Liver (tissue), 9 donors: ENCODE results near the gene SEZ6L. TPM values are rescaled to one million over a fixed set of nuclear protein-coding genes. Genes with fewer than 3 reads are reported as not detected.

Experiments
- DNase-seq: peaks from one replicate; pipeline ENCODE4 v3.0.0-alpha.2; 2017; ENCODE audit warnings: low spot score
- H3K27ac ChIP-seq, 2 donors: one replicate each; pipeline ENCODE4 v1.7.0; 2013; ENCODE audit warnings: inconsistent platforms in 2 of 2, low read length in 2 of 2, control low read depth in 1 of 2, low read depth in 1 of 2, mild to moderate bottlenecking in 1 of 2
- H3K27me3 ChIP-seq, 4 donors: one replicate each; pipeline versions ENCODE4 v1.6.1 to v1.7.0; 2013; ENCODE audit warnings: low read length in 3 of 4, inconsistent platforms in 1 of 4, mild to moderate bottlenecking in 1 of 4, moderate library complexity in 1 of 4; ENCODE audit not compliant: control insufficient read depth in 4 of 4, insufficient read depth in 4 of 4
- H3K36me3 ChIP-seq, 4 donors: one replicate each; pipeline versions ENCODE4 v1.6.1 to v1.7.0; 2013; ENCODE audit warnings: low read length in 3 of 4, mild to moderate bottlenecking in 3 of 4, low read depth in 1 of 4, moderate library complexity in 1 of 4; ENCODE audit not compliant: control insufficient read depth in 4 of 4, insufficient read depth in 3 of 4
- H3K4me1 ChIP-seq, 4 donors: one replicate each; pipeline versions ENCODE4 v1.6.1 to v1.7.0; 2013; ENCODE audit warnings: low read length in 3 of 4, mild to moderate bottlenecking in 3 of 4, moderate library complexity in 1 of 4; ENCODE audit not compliant: control insufficient read depth in 4 of 4, insufficient read depth in 4 of 4
- H3K4me3 ChIP-seq, 3 donors: one replicate each; pipeline versions ENCODE4 v1.6.1 to v1.7.0; 2013; ENCODE audit warnings: low read length in 3 of 3, control low read depth in 1 of 3, low read depth in 1 of 3, mild to moderate bottlenecking in 1 of 3
- H3K9ac ChIP-seq, 2 donors: one replicate each; pipeline ENCODE4 v1.7.0; 2013; ENCODE audit warnings: low read length in 2 of 2, mild to moderate bottlenecking in 2 of 2, moderate library complexity in 2 of 2, control low read depth in 1 of 2, low read depth in 1 of 2
- H3K9me3 ChIP-seq, 4 donors: one replicate each; pipeline versions ENCODE4 v1.6.1 to v1.7.0; 2013; ENCODE audit warnings: low read length in 3 of 4; ENCODE audit not compliant: control insufficient read depth in 4 of 4
- CTCF ChIP-seq: fragments of 150-350 bp; IDR thresholded peaks from 2 replicates; pipeline ENCODE4 v1.5.1; 2017; ENCODE audit warnings: improper control_type of control experiment, low read depth, low read length; ENCODE audit not compliant: missing input control
- EGR1 ChIP-seq, 2 donors: IDR thresholded peaks; 2 replicates each; pipeline ENCODE4 v1.6.1; 2016 to 2018; ENCODE audit warnings: antibody characterized with exemption in 2 of 2, low read depth in 2 of 2
- FOXA1 ChIP-seq: IDR thresholded peaks from 2 replicates; pipeline ENCODE4 v1.6.1; 2016; ENCODE audit warnings: antibody characterized with exemption
- FOXA2 ChIP-seq: IDR thresholded peaks from 2 replicates; pipeline ENCODE4 v1.6.1; 2016; ENCODE audit warnings: antibody characterized with exemption
- GABPA ChIP-seq, 2 donors: IDR thresholded peaks in 1 of 2; conservative IDR thresholded peaks in 1 of 2; 2 replicates each; pipeline ENCODE4 v1.6.1; 2016; ENCODE audit warnings: antibody characterized with exemption in 2 of 2, mild to moderate bottlenecking in 1 of 2, moderate library complexity in 1 of 2
- HNF4A ChIP-seq, 2 donors: conservative IDR thresholded peaks; 2 replicates each; pipeline ENCODE4 v1.6.1; 2016; ENCODE audit warnings: antibody characterized with exemption in 2 of 2, mild to moderate bottlenecking in 2 of 2
- HNF4G ChIP-seq: IDR thresholded peaks from 2 replicates; pipeline ENCODE4 v1.6.1; 2016; ENCODE audit warnings: antibody characterized with exemption
- JUND ChIP-seq, 2 donors: IDR thresholded peaks; 2 replicates each; pipeline ENCODE4 v1.6.1; 2016; ENCODE audit warnings: antibody characterized with exemption in 2 of 2
- NR2F2 ChIP-seq: IDR thresholded peaks from 2 replicates; pipeline ENCODE4 v1.6.1; 2016; ENCODE audit warnings: antibody characterized with exemption
- RAD21 ChIP-seq, 2 donors: IDR thresholded peaks; 2 replicates each; pipeline ENCODE4 v1.6.1; 2016; ENCODE audit warnings: antibody characterized with exemption in 2 of 2, mild to moderate bottlenecking in 2 of 2
- RXRA ChIP-seq, 2 donors: IDR thresholded peaks; 2 replicates each; pipeline ENCODE4 v1.6.1; 2017 to 2018; ENCODE audit warnings: antibody characterized with exemption in 2 of 2, mild to moderate bottlenecking in 1 of 2
- SP1 ChIP-seq: IDR thresholded peaks from 2 replicates; pipeline ENCODE4 v1.6.1; 2018; ENCODE audit warnings: antibody characterized with exemption, mild to moderate bottlenecking
- TAF1 ChIP-seq: conservative IDR thresholded peaks from 2 replicates; pipeline ENCODE4 v1.6.1; 2016; ENCODE audit warnings: antibody characterized with exemption, mild to moderate bottlenecking
- YY1 ChIP-seq: IDR thresholded peaks from 2 replicates; pipeline ENCODE4 v1.6.1; 2016; ENCODE audit warnings: antibody characterized with exemption, mild to moderate bottlenecking
- WGBS: extraction: QIAGEN DNeasy Blood & Tissue Kit; methylation state at CpG from one replicate; pipeline ENCODE4 v1.1.7; 2013; 5-methylcytosine and 5-hydroxymethylcytosine counted together
- polyA plus RNA-seq, 2 donors: library from polyadenylated mRNA; stranded (reverse) in 1 of 2; unstranded in 1 of 2; fragments of 200-250 nt in 1 of 2; fragments of >200 nt in 1 of 2; fragmentation: Nextera tagmentation in 1 of 2; extraction: Ambion mirVana in 1 of 2; gene quantifications; one replicate each; pipeline versions ENCODE4 v1.2.1 to v1.2.3, GENCODE V29; 2013 to 2015
- total RNA-seq, 2 donors: library from RNA; depleted of rRNA; stranded (reverse); fragments of >200 nt; gene quantifications; one replicate each; pipeline ENCODE4 v1.2.3, GENCODE V29; 2014
- TF ChIP-seq, protein P1 (sequence below): IDR thresholded peaks from 2 replicates; pipeline ENCODE4 v1.6.1; 2016; ENCODE audit warnings: antibody characterized with exemption, mild to moderate bottlenecking
- TF ChIP-seq, protein P2 (sequence below): IDR thresholded peaks from 2 replicates; pipeline ENCODE4 v1.6.1; 2016; ENCODE audit warnings: antibody characterized with exemption
- TF ChIP-seq, protein P3 (sequence below): IDR thresholded peaks from 2 replicates; pipeline ENCODE4 v1.6.1; 2016; ENCODE audit warnings: antibody characterized with exemption
- TF ChIP-seq, protein P4 (sequence below): IDR thresholded peaks from 2 replicates; pipeline ENCODE4 v1.6.1; 2016; ENCODE audit warnings: antibody characterized with exemption
- donor health status: healthy.
- donor health status: healthy.
- donor health status: healthy.
- donor health status: healthy.
- donor health status: healthy.

The SEZ6L gene
- total and polyA plus RNA-seq, 4 donors: under 0.01 to 0.70 (median 0.08) TPM; not detected in 1

- TF ChIP-seq FOXA1 (no peak), RXRA (IDR thresholded peaks at IDR 0.05) (no peak), HNF4A (conservative IDR thresholded peaks at IDR 0.05) (no peak), CTCF (no peak), YY1 (no peak), SP1 (no peak), TAF1 (no peak), EGR1 (IDR thresholded peaks at IDR 0.05; ENCODE audit: low read depth in 2 of 2) (no peak), HNF4G (no peak), NR2F2 (no peak), RAD21 (IDR thresholded peaks at IDR 0.05) (no peak), JUND (IDR thresholded peaks at IDR 0.05) (no peak), FOXA2 (no peak), GABPA (IDR thresholded peaks at IDR 0.05 in 1 of 2, conservative IDR thresholded peaks at IDR 0.05 in 1 of 2) (no peak)
- TF ChIP-seq, protein P1, sequence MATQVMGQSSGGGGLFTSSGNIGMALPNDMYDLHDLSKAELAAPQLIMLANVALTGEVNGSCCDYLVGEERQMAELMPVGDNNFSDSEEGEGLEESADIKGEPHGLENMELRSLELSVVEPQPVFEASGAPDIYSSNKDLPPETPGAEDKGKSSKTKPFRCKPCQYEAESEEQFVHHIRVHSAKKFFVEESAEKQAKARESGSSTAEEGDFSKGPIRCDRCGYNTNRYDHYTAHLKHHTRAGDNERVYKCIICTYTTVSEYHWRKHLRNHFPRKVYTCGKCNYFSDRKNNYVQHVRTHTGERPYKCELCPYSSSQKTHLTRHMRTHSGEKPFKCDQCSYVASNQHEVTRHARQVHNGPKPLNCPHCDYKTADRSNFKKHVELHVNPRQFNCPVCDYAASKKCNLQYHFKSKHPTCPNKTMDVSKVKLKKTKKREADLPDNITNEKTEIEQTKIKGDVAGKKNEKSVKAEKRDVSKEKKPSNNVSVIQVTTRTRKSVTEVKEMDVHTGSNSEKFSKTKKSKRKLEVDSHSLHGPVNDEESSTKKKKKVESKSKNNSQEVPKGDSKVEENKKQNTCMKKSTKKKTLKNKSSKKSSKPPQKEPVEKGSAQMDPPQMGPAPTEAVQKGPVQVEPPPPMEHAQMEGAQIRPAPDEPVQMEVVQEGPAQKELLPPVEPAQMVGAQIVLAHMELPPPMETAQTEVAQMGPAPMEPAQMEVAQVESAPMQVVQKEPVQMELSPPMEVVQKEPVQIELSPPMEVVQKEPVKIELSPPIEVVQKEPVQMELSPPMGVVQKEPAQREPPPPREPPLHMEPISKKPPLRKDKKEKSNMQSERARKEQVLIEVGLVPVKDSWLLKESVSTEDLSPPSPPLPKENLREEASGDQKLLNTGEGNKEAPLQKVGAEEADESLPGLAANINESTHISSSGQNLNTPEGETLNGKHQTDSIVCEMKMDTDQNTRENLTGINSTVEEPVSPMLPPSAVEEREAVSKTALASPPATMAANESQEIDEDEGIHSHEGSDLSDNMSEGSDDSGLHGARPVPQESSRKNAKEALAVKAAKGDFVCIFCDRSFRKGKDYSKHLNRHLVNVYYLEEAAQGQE: no peak
- TF ChIP-seq, protein P2, sequence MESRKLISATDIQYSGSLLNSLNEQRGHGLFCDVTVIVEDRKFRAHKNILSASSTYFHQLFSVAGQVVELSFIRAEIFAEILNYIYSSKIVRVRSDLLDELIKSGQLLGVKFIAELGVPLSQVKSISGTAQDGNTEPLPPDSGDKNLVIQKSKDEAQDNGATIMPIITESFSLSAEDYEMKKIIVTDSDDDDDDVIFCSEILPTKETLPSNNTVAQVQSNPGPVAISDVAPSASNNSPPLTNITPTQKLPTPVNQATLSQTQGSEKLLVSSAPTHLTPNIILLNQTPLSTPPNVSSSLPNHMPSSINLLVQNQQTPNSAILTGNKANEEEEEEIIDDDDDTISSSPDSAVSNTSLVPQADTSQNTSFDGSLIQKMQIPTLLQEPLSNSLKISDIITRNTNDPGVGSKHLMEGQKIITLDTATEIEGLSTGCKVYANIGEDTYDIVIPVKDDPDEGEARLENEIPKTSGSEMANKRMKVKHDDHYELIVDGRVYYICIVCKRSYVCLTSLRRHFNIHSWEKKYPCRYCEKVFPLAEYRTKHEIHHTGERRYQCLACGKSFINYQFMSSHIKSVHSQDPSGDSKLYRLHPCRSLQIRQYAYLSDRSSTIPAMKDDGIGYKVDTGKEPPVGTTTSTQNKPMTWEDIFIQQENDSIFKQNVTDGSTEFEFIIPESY: no peak
- TF ChIP-seq, protein P3, sequence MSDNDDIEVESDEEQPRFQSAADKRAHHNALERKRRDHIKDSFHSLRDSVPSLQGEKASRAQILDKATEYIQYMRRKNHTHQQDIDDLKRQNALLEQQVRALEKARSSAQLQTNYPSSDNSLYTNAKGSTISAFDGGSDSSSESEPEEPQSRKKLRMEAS: no peak
- TF ChIP-seq, protein P4, sequence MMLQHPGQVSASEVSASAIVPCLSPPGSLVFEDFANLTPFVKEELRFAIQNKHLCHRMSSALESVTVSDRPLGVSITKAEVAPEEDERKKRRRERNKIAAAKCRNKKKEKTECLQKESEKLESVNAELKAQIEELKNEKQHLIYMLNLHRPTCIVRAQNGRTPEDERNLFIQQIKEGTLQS: no peak
- Histone ChIP-seq H3K9me3 (no peaks in the 10 kb centered on the region), H3K27me3 (peaks cover 0 to 9% (median 0%) of the 10 kb centered on the region in 4 donors), H3K4me3 (no peak overlapping the region), H3K4me1 (no peaks in the 10 kb centered on the region), H3K9ac (no peak overlapping the region), H3K36me3 (no peaks in the 10 kb centered on the region), H3K27ac (no peak overlapping the region)
- no peak for DNase-seq
- WGBS: 80% methylated on average over 1 of the region's 1 CpG
These were observed 28.2 kb downstream of the SEZ6L start for GRCh38 chr22:26197425-26197824.
